Left lobe of liver (tissue), 2 donors: ENCODE results near the gene RTP5. TPM values are rescaled to one million over a fixed set of nuclear protein-coding genes. Genes with fewer than 3 reads are reported as not detected.
"Not testable (repeated sequence)": the region's sequence is repeated elsewhere in the genome, so short reads cannot be mapped to it uniquely, and the experiment has no call there.

Source experiments
- ATAC-seq: fragments of 200-7000 bp; cut with Tn5 transposase; one replicate; pipeline ENCODE4 v1.9.1; 2020; ENCODE audit warnings: mild to moderate bottlenecking, moderate library complexity
- DNase-seq: peaks from one replicate; pipeline ENCODE4 v3.0.0-alpha.2; 2020; ENCODE audit warnings: low spot score
- total RNA-seq: library from RNA; stranded (reverse); gene quantifications from one replicate; pipeline ENCODE4 v1.2.1, GENCODE V29; 2021
- donor health status: DM: no; HTN: no; CAD: no; lungs with moderate emphysema.
- donor health status: DM: no; HTN: yes; CAD: no.

The RTP5 gene
- total RNA-seq, 1 donor from 2014 or later, result not detected

DNA sequence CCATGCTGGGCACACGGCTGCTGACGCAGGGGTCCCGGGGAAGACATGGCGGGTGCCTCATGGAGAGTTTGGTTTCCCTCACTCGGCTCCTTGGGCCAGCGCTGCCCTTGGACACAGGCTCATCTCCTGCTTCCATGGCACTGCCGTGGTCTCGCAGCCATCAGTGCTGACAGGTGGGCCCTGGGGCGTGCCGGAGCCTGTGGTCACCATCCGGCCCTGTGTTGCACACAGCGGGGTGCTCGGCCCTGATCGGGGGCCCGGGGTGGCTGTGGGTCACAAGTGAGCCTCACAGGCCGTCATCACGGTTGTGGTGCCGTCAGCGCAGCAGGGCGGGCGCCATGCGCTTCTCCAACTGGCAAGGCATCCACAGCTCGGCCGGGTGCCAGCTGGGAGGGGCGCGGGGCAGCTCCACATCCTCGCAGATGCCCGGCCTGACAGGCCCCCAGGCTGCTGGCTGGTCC lies 582 bp downstream of the RTP5 start:
- DNase-seq, result no peak

DNA sequence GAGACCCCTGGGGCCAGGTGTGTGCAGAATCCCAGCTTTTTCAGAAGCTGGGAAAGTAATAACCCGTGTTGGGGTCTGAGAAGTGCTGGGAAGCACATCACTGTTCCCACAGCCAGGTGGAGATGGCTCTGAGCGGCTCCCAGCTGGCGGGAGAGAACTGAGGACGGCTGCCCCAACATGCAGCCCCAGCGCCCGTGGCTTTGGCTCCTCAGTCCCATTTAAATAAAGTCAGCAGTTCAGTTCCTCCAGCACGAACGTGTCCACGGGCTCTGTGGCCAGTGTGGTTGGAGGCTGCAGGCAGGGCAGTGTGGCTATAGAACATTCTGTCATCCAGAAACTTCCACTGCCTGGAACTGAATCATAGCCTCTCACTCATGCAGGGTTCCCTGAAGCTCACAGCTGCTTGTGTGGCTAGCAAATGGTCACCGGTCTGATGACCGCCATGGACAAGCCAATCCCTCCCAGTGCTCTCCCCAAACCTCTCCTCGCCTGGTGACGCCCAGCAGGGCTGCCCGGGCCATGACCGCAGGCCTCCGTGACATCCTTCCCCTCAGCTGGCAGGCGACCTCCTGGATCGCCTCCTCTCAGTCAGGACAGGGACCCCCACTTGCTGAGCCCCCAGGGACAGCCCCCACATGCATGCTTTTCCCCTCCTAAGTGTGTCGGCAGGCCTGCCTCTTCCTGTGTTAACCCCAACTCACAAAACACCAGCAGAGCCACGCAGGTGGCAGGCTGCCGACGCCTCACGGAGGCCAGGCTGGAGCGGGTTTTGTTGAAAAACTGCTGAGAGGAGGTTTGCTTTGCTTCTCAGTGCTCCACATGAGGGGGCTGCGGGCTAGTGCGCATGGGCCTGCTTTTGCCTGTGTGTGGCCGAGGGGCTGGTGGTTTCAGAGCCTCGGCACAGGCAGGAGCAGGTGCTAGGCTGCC lies 1.3 kb downstream of the RTP5 start:
- DNase-seq, result no peak
- no peak for ATAC-seq

More for the DNA sequence above, 582 bp downstream of the RTP5 start:
- no peak for ATAC-seq

DNA sequence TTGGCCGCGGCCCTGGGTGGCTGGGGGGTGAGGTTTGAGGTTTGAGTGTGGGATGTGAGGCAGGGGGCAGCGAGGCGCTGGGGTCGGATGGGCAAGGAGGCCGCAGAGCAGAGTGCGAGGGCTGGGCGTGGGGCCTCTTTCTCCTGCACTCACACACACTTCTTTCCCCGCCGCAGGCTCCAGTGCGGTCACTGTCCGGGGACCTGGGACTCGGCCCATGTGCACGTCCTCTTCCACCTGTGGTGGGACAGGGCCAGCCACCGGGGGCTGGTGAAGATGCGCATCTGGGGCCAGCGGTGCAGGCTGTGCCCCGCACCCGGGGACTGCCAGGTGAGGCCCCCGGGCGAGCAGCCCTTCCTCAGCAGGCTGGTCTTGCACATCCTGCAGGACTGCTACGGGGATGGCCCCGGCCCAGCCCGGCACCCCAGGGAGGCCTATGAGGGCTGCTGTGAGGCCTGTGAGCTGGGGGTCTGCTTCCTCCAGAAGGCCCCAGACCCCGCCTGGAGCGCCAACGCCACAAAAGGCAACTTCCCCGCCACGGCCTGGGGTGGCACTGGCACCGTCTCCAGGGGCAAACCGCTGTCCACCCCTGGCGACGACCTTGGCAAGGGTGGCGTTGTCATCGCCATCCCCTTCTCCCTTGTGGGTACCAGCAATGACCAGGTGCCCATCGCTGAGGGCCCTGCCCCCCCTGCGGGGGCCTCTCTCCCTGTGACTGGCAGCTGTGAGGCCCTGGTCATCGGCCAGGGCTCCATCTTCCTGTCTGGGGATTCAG lies 2.2 kb downstream of the RTP5 start:
- no peak for DNase-seq
- no peak for ATAC-seq

DNA sequence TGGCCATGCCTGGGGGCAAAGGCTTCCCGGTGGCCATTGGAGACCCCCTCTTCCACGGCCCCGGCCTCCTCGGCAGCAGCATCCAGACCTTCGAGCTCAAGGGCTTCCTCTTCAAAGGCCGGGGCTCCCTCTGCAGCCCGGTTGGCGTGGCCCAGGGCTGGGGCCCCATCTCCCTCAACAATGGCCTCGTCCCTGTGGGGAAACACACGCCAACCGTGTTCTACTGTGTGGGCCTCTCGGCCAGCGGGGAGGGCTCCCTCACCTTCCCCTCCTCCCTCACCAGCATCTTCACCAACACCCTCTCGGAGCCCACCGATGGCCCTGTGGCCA lies 2.7 kb downstream of the RTP5 start:
- ATAC-seq, result no peak

DNA sequence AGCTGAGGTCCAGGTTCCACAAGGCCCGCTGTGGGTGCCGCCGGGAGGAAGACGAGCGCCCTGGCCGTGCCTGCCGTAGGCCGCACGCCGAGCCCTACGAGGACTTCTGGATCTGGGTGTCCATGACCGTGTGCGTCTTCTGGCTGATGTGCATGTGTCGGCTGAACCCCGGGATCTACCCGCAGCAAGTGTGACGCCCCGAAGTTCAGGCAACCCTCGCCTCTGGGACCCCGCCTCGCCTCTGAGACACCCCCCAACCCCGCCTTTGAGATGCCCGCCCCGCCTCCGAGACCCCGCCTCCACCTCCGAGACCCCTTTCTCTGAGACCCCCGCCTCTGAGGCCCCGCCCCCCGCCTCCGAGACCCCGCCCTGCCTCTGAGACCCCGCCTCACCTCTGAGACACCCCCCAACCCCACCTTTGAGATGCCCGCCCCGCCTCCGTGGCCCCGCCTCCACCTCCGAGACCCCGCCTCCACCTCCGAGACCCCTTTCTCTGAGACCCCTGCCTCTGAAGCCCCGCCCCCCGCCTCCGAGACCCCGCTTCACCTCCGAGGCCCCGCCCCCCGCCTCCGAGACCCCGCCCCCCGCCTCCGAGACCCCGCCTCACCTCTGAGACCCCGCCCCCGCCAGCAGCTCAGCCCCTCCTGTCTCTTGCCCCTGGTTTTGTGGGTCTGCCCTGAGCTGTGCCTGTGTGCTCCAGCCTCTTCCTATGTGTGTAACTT lies 3.7 kb downstream of the RTP5 start:
- ATAC-seq, result no peak
- no peak for DNase-seq

More for the DNA sequence above, 2.7 kb downstream of the RTP5 start:
- DNase-seq, result no peak

DNA sequence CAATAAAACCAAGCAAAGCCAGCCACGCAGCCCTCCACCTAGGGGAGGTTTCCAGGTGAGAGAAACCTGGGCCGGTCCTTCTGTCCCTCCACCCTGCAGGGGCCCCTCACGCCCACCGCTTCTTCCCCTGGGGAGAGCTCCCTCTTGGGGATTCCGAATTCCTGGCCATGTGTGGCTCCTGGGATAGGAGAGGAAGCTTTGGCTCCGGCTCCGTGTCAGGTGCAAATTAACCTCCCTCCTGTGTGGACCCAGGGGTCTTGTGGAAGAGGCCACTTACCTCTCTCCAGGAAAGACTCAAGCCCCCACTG lies 4.2 kb downstream of the RTP5 start:
- ATAC-seq (no peak), DNase-seq (no peak)

DNA sequence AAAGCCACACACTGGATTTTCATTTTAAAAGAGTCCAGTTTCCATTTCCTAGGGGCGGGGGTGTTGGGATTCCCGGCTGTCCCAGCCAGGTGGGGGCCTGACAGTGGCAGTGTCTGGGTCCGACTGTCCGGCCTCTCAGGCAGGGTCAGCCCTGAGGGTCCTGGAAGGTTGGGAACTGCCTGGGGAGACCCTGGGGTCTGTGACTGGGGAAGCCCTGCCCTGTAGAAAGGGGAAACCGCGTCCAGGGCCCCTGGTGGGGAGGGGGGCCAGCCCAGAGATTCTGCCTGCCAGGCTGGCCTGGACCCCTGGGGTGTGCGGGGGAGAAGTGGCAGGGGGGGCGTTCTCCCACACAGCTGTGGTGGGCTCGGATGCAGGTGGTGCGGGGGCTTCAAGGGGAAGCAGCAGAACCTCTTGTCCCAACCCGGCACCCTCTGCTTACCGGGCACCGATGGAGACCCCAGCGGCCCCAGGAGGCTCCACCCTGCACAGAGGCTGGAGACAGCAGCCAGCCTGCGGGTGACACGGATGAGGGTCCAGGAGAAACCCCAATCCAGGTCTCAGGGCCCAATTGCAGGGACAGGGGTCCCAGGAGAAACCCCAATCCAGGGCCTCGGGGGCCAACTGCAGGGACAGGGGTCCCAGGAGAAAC lies 4.9 kb downstream of the RTP5 start:
- DNase-seq (no peak), ATAC-seq (no peak)

DNA sequence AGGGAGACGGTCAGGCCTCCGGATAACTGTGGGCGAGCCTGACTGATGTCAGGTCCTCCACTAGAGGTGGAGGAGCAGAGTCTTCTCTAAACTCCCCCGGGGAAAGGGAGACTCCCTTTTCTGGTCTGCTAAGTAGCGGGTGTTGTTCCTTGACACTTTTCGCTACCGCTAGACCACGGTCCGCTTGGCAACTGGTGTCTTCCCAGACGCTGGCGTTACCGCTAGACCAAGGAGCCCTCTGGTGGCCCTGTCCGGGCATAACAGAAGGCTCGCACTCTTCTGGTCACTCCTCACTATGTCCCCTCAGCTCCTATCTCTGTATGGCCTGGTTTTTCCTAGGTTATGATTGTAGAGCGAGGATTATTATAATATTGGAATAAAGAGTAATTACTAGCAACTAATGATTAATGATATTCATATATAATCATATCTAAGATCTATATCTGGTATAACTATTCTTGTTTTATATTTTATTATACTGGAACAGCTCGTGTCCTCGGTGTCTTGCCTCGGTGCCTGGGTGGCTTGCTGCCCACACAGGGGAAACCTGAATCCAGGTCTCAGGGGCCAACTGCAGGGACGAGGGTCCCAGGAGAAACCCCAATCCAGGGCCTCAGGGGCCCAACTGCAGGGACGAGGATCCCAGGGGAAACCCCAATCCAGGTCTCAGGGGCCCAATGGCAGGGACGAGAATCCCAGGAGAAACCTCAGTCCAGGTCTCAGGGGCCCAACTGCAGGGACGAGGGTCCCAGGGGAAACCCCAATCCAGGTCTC lies 6.4 kb downstream of the RTP5 start:
- not testable (repeated sequence) for DNase-seq, ATAC-seq

DNA sequence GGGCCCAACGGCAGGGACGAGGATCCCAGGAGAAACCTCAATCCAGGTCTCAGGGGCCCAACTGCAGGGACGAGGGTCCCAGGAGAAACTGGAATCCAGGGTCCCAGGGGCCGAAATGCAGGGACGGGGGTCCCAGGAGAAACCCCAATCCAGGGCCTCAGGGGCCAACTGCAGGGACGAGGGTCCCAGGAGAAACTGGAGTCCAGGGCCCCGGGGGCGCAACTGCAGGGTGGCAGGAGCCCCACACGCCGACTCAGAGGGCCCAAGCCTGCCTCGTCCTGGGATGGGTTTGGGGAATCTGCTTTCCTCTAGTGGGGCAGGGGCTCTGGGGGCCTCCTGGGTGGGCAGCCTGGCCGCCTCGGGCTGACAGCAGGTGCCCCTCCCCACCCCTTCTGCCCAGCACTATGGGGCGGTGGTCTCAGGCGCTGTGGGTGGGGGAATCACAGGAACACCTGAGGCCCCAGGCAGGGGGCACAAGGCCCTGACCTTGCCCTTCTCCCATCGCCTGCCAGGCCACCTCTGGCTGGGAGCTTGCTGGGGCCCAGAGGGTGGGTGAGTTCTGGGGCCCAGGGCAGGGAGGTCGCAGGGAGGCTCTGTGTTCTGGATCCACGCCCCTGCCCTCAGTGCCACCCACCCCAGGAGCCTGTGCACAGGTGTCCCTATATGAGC lies 7.1 kb downstream of the RTP5 start:
- DNase-seq (no peak), ATAC-seq (no peak)

DNA sequence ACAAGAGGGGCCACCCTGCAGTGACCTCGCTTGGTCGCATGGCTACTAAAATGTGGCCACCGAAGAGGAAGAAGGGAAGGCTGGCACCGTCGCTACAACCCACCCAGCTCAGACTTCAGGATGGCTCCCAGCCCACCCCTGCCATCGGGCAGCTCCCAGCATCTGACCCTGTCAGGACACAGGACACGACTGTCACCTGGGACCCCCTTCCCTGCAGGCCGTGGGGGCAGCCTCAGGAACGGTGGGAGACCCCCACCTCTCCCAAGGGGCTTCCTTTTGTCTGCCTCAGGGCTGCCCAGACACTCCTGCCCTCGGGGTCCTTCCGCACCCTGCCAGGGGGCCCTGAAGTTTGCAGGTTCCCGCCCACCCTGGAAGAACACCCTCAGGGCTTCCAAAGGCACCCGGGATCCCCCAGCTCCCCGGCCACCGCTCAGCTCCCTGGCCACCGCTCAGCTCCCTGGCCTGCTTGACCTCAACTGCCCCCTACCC lies 7.7 kb downstream of the RTP5 start:
- ATAC-seq, result no peak
- DNase-seq, result no peak

DNA sequence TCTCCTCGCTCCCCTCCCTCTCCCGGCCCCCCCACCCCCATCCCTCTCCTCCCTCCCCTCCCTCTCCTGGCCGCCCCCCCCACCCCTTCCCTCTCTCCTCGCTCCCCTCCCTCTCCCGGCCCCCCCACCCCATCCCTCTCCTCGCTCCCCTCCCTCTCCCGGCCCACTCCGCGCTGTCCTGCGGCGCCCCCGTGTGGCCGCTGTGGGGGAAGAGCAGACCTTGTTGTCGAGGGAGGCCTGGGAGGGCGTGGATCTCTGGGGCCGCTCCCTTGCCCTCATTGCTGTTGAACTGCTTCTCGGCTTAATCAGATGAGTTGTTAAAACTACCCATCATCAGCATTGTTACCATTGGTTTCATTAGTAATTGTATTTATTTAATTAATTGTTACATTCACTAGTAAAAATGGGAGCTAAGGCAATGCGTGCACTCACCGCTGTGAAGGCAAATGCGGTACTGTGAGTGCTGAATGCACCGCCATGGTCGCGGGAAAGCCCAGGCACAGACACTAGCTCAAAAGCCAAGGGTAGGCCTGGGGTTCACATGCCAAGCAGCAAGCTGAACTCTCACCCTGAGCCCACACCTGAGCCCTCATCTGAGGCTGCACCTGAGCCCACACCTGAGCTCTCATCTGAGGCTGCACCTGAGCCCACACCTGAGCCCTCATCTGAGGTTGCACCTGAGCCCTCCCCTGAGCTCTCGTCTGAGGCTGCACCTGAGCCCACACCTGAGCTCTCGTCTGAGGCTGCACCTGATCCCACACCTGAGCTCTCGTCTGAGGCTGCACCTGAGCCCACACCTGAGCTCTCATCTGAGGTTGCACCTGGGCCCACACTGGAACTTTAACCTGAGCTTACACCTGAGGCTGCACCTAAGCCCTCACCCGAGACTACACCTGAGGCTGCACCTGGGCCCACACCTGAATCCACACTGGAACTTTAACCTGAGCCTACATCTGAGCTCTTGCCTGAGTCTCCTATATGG lies 8.8 kb downstream of the RTP5 start:
- no peak for DNase-seq
- ATAC-seq, result peak; percentile 15

DNA sequence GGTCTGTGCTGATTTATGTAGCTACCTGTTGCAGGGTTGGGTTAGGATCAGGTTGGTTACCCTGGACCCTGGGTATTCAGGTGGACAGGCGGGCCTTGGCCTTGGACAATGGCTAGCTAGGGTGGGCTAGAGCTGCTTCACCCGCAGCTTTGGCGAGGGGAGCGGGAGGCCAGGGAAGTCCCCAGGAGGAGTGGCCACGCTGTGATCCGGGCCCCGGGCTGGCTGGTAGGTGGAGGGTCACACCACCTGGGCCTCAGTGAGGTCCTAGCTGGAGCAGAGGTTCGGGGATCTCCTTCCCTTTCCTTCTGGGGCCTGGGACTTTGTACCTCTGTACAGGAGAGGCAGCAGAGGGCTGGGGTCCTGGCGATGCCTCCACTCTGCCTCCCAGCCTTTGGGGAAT lies 9.8 kb downstream of the RTP5 start:
- ATAC-seq (no peak), DNase-seq (no peak)

DNA sequence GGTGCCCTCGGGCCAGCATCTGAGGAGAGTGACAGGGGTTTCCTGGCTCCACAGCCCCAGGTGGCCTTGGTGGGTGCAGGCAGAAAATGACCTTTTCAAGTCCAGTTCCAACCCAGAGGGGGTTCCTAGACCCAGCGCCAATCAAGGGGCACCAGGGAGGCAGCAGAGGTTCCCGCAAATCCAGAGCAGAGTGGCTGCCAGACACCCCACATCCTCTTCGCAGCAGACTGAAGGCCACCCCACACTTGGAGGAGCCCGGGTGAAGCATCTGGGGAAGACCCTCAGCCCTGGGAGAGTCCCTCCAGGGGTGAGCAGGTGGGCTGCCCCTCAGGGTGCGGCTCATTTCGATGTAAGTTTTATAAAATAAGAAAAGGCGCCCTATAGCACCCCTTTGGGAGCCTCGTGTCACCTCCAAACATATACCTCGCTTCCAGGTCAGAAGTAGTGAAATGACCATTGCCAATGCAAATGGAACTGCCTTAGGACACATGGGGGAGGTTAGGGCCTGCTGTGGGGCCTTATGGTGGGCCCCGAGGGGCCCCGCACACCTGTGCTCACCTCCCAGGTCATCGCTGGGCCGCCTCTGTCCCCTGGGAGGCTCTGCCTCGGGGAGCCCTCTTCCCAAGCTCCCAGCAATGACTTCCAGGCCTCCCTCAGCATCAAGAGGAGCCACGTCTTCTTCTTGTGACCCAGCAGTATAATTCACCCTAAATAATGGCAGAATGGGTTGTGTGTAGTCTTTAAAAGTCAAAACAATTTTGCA lies 11.0 kb downstream of the RTP5 start:
- ATAC-seq (no peak), DNase-seq (no peak)

DNA sequence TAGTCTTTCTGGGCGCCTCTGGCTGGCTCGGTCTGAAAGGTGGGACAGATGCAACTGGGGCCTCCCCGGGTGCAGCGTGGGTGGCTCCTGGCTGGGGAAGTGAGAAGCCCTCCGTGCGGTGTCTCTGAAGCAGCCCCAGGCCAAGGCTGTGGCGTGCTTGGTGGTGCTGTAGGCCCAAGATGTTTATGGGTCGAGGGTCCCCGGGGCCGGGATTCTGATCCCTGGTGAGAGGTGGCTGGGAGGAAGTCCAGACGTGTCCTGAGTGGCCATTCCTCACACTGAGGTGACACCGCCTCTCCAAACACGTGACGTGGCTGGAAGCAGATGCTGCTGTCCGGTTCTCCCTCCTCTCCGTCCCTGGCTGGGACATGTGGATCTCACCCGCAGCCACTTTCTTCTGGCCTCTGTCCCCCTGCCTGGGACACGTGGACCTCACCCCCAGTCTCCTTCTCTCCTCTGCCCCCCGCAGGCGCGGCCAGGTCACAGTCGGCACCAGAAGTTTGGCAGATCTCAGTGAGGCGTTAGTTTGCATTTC lies 12.6 kb downstream of the RTP5 start:
- ATAC-seq (peak; percentile 52), DNase-seq (peak; percentile 88)

DNA sequence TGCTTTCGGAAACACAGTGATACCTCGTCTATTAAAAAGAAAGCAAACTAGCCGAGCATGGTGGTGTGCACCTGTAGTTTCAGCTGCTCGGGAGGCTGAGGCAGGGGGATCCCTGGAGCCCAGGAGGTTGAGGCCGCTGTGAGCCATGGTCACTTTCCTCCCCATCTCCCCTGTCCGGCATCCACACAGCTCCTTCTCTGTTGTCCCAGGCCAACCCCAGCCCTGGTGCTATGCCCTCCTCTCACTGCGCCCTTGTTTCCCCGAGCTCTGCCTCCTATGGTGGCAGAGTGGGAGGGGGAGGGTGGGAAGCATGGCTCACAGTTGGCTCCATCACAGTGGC lies 15.4 kb downstream of the RTP5 start:
- DNase-seq, result no peak
- no peak for ATAC-seq

DNA sequence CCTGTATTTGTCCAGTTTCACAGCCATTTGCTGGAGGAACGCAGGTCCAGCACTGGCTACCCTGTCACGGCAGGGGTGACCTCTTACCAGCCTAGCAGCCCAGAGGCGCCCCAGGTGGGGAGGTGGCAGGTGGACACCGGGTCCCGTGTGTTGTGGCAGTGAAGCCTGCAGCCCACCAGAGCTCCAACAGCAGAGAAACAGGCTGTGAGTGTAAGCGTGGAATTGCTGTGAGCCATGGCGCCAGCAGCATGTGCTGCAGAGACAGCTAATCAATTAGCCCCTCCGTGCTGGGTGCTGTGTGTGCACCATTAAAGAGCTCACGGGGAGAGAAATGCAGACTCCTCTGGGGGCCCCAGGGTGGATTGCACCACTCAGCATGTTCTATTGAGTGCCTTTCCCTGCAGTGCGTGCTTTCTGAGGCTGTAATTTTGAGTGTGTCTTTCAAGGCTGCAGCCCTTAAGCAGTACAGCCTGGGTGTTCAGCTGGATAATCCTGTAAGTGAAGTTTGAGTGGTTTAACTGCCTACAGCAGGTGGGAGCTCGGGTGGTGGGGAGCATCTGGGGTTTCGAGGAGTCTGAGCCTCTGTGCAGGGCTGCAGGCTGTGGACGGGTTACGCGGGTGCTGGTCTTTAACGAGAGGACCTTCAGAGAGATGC lies 15.9 kb downstream of the RTP5 start:
- DNase-seq (no peak), ATAC-seq (no peak)
